ENCODE data around the gene ZNF219. TPM values are rescaled to one million over a fixed set of nuclear protein-coding genes. Genes with fewer than 3 reads are reported as not detected.

ZNF219 gene
- total and polyA plus RNA-seq, 12 donors = 14.3 to 169 (median 104) TPM

DNA sequence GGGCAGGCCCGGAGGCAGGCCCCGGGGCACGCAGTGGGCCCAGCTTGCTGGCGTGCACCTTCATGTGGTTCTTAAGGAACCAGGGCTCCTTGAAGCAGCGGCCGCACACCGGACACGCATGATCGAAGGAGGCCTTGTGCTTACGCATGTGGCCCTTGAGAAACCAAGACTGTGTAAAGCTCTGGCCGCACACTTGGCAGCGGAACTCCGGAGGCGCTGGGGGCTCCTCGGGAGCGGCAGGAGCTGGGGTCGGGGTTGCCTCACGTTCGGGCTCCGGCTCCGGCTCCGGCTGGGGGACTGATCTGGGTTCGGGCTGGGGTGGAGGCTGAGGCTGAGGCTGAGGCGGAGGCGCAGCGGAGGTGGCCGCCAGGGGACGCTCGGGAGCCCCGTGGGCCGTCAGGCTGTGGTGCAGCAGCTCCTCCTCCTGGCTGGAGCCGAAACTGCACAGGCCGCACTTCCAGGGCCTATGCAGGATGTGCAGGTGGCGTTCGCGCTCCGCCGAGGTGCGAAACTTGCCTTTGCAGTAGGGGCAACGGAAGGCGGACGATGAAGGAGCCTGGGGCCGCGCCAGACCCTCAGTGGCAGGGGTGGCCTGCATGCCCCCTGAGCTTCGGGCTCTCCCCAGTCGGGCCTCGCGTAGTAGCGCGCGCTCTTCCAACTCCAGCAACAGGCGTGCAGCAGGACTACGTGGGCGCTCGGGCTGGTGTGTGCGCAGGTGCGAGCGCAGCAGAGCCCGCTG is 6.0 kb downstream of the ZNF219 start:
- Histone ChIP-seq H3K36me3 (replicated peaks in 1 of 2) (peaks cover 0 to 58% of the 10 kb centered on the region in 2 donors), H3K27me3 (no peaks in the 10 kb centered on the region), H3K4me1 (replicated peaks in 1 of 2) (peaks cover 13 to 39% of the 10 kb centered on the region in 2 donors), H3K9me3 (replicated peaks in 1 of 3) (no peaks in the 10 kb centered on the region), H3K4me3 (no peak overlapping the region), H3K27ac (peak overlapping the region in 3 of 5 donors; percentile 24 to 79 (median 68))
- DNase-seq = peak; percentile 81 to 95 (median 90)
- WGBS, 4 donors = 34 to 71% (median 40%) methylated on average over 7 to 59 of the region's 59 CpGs
- TF ChIP-seq CTCF (IDR thresholded peaks at IDR 0.05) = peak; percentile 99 to 100 (median 100)
- TF ChIP-seq POLR2A (IDR thresholded peaks at IDR 0.05) = peak in 1 of 2 donors; percentile 31
- intact Hi-C loops (cut with DNase I) = loop anchor here (5.0 kb wide), 2 partner anchors 70 to 75 kb away; no protein-coding TSS in a partner anchor

- H3K36me3 ChIP-seq (replicated peaks in 1 of 2) = peaks cover 0 to 62% of the 10 kb centered on the region in 2 donors
Measured at GRCh38 chr14:21091821-21092272, 6.6 kb downstream of the ZNF219 start.

GRCh38 chr14:21090940-21091663 is 7.4 kb downstream of the ZNF219 start:
- 86 to 88% (median 87%) methylated on average over 33 to 45 of the region's 45 CpGs for WGBS, 4 donors
- TF ChIP-seq POLR2A (IDR thresholded peaks at IDR 0.05) (no peak), CTCF (IDR thresholded peaks at IDR 0.05) (peak in 1 of 6 experiments; percentile 2)
- Histone ChIP-seq H3K4me1 (replicated peaks in 1 of 2) (peaks cover 2 to 28% of the 10 kb centered on the region in 2 donors), H3K36me3 (replicated peaks in 1 of 2) (peaks cover 0 to 68% of the 10 kb centered on the region in 2 donors), H3K9me3 (replicated peaks in 1 of 3) (no peaks in the 10 kb centered on the region), H3K27me3 (no peaks in the 10 kb centered on the region), H3K4me3 (no peak overlapping the region), H3K27ac (peak overlapping the region in 3 of 5 donors; percentile 41 to 50 (median 48))
- peak in 2 of 7 donors; percentile 29 to 50 for DNase-seq
- intact Hi-C loops (cut with DNase I) = loop anchor here (5.0 kb wide), 2 partner anchors 69 to 74 kb away; no protein-coding TSS in a partner anchor

More at GRCh38 chr14:21091821-21092272, 6.6 kb downstream of the ZNF219 start:
- WGBS, 4 donors = 80 to 90% (median 87%) methylated on average over 26 to 42 of the region's 42 CpGs
- H3K9me3 ChIP-seq (replicated peaks in 1 of 3) = no peaks in the 10 kb centered on the region
- H3K4me1 ChIP-seq (replicated peaks in 1 of 2) = peaks cover 7 to 33% of the 10 kb centered on the region in 2 donors
- no peak overlapping the region for H3K4me3 ChIP-seq
- peak overlapping the region in 3 of 5 donors; percentile 24 to 79 (median 68) for H3K27ac ChIP-seq
- intact Hi-C loops (cut with DNase I) = loop anchor here (5.0 kb wide), 2 partner anchors 70 to 75 kb away; no protein-coding TSS in a partner anchor
- DNase-seq = peak in 3 of 7 donors; percentile 32 to 60 (median 52)
- no peaks in the 10 kb centered on the region for H3K27me3 ChIP-seq
- TF ChIP-seq CTCF (IDR thresholded peaks at IDR 0.05) (no peak), POLR2A (IDR thresholded peaks at IDR 0.05) (no peak)
